ENCODE data around the gene BIN1.

BIN1 gene

GRCh38 chr2:127016329-127016728 is 90.6 kb downstream of the BIN1 start:
- H3K27ac ChIP-seq = no peak overlapping the region
- TF ChIP-seq CTCF (conservative IDR thresholded peaks at IDR 0.05) = no peak

DNA sequence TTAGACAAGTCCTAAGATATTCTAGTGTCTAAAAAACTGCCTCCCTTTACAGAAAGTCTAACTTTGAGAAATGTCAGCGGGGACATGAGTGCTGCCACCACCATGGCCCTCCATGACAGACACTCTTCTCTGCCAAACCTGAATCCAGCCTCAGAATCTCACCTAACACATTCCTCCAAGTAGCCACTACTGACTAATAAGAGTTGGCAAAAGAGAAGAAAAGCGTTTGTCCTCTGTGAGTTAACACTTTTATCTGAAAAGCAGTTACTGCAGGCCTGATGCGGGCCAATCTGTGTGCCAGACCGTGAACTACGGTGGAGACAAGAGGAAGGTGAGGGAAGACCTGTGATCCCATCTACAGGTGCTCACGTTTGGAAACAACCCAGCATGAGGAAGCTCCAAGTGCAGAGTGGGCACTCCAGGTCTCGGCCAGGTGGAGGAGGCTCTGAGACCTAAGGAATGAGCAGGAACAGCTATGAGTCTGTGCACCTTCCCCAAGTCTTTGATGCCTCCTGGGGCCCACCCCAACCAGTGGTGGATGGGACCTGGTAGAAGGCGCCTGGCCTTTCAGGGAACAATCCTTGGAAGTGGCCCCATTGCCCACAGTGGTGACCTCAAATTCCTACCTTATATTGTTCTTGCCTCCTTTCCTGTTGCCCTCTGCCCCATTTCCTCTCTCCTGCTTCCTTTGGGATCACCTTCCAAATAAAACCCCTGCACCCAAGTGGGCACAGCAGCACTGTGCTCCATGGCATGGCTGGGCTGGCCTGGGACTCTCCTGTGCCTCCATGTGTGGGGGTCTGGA is 91.6 kb downstream of the BIN1 start:
- H3K27ac ChIP-seq = no peak overlapping the region
- no peak for TF ChIP-seq CTCF (conservative IDR thresholded peaks at IDR 0.05)

GRCh38 chr2:127014630-127015029 is 92.3 kb downstream of the BIN1 start:
- TF ChIP-seq CTCF (conservative IDR thresholded peaks at IDR 0.05) = no peak
- no peak overlapping the region for H3K27ac ChIP-seq

DNA sequence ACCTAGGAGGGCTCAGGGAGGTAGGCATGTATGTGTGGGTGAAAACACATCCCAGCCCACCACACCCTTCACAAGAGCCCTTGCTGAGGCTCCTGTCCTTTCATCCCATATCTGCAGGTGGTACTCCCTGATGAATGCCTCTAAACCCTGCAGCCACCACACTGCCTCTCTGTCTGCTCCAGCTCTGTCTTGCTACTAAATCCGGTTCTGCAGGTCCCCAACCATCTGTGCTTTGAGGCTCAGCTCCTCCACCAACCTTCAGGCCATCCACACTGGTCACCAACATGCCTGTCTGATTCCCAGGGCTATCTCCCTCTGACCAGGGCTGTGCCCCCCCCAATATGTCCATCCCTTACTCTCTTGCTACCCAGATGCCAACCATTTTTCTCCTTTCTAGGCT is 92.7 kb downstream of the BIN1 start:
- no peak for TF ChIP-seq CTCF (conservative IDR thresholded peaks at IDR 0.05)
- no peak overlapping the region for H3K27ac ChIP-seq

DNA sequence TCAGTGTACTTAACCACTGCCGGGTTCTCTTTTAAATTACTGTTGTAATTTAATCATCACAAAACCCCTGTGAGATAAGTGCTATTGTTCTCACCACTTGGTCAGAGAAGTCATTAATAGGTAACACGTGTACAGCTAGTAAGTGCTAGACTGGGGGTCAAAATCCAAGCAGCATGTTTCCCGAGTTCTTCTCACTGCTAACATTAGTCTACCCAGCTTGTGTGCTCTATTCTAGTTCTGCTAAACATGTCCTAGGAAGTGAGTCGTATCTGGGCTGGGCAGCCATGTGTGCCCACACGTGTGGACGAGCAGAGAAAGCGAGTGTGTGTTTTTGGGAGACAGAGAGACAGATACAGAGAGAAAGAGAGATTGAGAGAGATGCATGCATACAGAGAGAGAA is 94.1 kb downstream of the BIN1 start:
- no peak overlapping the region for H3K27ac ChIP-seq
- TF ChIP-seq CTCF (conservative IDR thresholded peaks at IDR 0.05) = no peak

- TF ChIP-seq CTCF (conservative IDR thresholded peaks at IDR 0.05) = no peak
- H3K27ac ChIP-seq = no peak overlapping the region
These were observed 94.7 kb downstream of the BIN1 start for GRCh38 chr2:127012215-127012614.

DNA sequence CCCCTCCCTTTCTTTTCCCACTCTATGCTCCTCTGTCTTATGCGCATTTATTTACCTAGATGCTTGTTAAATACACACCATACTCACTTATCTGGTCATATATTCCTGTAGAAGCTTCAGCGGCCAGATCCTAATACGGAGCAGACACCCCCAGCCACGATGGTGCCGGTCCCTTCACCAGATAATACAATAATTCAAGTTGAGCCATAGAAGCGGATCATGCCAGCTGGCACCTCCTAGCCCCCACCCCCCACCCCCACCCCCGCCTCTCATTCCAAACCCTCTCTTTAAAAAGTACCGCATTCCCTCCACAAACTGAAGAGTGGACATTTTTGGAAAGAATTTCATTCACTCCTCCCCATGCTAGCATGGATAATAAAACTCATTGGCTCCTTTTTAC is 95.2 kb downstream of the BIN1 start:
- no peak for TF ChIP-seq CTCF (conservative IDR thresholded peaks at IDR 0.05)
- H3K27ac ChIP-seq = no peak overlapping the region

Data from VCaP (cell line).